Measurements from ENCODE around the gene SPINT4. TPM values are rescaled to one million over a fixed set of nuclear protein-coding genes. Genes with fewer than 3 reads are reported as not detected.
"Not testable (repeated sequence)": the region's sequence is repeated elsewhere in the genome, so short reads cannot be mapped to it uniquely, and the experiment has no call there.

SPINT4 gene
- total and polyA plus RNA-seq, 2 experiments from 2014 or later, result not detected

DNA sequence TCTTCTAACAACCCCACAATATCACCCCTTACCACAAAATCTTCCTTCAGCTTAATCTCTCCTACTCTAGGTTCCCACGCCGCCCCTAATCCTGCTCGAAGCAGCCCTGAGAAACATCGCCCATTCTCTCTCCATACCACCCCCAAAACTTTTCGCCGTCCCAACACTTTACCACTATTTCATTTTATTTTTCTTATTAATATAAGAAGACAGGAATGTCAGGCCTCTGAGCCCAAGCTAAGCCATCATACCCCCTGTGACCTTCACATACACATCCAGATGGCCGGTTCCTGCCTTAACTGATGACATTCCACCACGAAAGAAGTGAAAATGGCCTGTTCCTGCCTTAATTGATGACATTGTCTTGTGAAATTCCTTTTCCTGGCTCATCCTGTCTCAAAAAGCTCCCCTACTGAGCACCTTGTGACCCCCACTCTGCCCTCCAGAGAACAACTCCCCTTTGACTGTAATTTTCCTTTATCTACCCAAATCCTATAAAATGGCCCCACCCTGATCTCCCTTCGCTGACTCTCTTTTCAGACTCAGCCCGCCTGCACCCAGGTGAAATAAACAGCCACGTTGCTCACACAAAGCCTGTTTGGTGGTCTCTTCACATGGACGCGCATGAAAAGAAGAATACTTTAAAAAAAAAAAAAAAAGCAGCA lies 42.6 kb downstream of the SPINT4 start:
- in situ Hi-C loops (cut with MboI), result loop anchor here (25.0 kb wide), 2 partner anchors 202 to 302 kb away; partner anchors contain the start of gene WFDC2
- not testable (repeated sequence) for H3K9ac ChIP-seq; H3F3A ChIP-seq (ENCODE audit: insufficient read depth); H4K20me1 ChIP-seq (ENCODE audit: insufficient read depth); DNase-seq; H3K4me3 ChIP-seq; H3K27me3 ChIP-seq (replicated peaks; ENCODE audit: insufficient read depth); H3K4me1 ChIP-seq (ENCODE audit: insufficient read depth); H3K9me2 ChIP-seq (ENCODE audit: insufficient read depth); H3K27ac ChIP-seq; H3K79me2 ChIP-seq (ENCODE audit: insufficient read depth); H2AFZ ChIP-seq; H3K9me3 ChIP-seq (ENCODE audit: low read depth); H3K4me2 ChIP-seq (ENCODE audit: unreplicated experiment); H3K36me3 ChIP-seq (ENCODE audit: low read depth)
- WGBS, 2 experiments (ENCODE audit: low coverage in 1 of 2, low lambda C conversion rate in 2 of 2, missing lambda C conversion rate in 2 of 2), result 83 to 87% methylated on average over 13 of the region's 13 CpGs

DNA sequence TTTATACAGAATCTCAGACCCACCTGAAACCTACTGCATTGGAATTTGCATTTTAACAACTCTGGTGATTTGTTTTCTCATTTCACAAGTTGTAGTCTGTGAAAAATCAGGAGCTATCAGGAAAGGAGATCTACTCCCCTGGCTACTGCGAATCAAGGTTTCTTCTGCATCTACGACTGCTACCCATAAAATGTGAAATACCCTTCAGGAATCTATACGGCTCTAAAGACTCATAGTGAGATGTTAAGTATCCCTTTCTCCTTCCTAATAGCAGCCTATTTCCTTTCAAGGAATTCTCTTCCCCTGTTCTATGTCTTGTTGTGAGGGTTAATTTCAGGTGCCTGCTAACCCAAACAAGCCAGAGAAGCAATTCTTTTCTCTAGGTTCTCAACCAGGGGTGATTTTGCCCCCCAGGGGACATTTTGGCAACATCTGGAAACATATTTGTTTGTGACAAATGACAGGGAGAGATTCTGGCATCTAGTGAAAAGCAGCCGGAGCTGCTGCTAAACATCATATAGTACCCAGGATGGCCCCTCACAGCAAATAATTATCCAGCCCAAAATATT lies 43.2 kb downstream of the SPINT4 start:
- no peaks in the 10 kb centered on the region for H3K4me1 ChIP-seq (ENCODE audit: insufficient read depth)
- TF ChIP-seq EZH2 (IDR thresholded peaks at IDR 0.05; ENCODE audit: insufficient read depth, poor library complexity, severe bottlenecking) (no peak), EZH2phosphoT487 (IDR thresholded peaks at IDR 0.05; ENCODE audit: insufficient read depth, low read depth) (no peak)
- H3K9ac ChIP-seq, result no peak overlapping the region
- no peaks in the 10 kb centered on the region for H3K36me3 ChIP-seq (ENCODE audit: low read depth)
- in situ Hi-C loops (cut with MboI), result loop anchor here (25.0 kb wide), 2 partner anchors 203 to 303 kb away; partner anchors contain the start of gene WFDC2
- H3K27ac ChIP-seq, result no peak overlapping the region
- H3K9me3 ChIP-seq (ENCODE audit: low read depth), result no peaks in the 10 kb centered on the region
- no peaks in the 10 kb centered on the region for H3K79me2 ChIP-seq (ENCODE audit: insufficient read depth)
- H3F3A ChIP-seq (ENCODE audit: insufficient read depth), result no peaks in the 10 kb centered on the region
- no peak for DNase-seq
- H3K4me3 ChIP-seq, result no peak overlapping the region
- H3K9me2 ChIP-seq (ENCODE audit: insufficient read depth), result no peaks in the 10 kb centered on the region
- no peaks in the 10 kb centered on the region for H4K20me1 ChIP-seq (ENCODE audit: insufficient read depth)
- no peak overlapping the region for H3K4me2 ChIP-seq (ENCODE audit: unreplicated experiment)
- no peak overlapping the region for H2AFZ ChIP-seq
- 49 to 56% methylated on average over 4 of the region's 4 CpGs for WGBS, 2 experiments (ENCODE audit: low coverage in 1 of 2, low lambda C conversion rate in 2 of 2, missing lambda C conversion rate in 2 of 2)
- H3K27me3 ChIP-seq (replicated peaks; ENCODE audit: insufficient read depth), result no peaks in the 10 kb centered on the region

DNA sequence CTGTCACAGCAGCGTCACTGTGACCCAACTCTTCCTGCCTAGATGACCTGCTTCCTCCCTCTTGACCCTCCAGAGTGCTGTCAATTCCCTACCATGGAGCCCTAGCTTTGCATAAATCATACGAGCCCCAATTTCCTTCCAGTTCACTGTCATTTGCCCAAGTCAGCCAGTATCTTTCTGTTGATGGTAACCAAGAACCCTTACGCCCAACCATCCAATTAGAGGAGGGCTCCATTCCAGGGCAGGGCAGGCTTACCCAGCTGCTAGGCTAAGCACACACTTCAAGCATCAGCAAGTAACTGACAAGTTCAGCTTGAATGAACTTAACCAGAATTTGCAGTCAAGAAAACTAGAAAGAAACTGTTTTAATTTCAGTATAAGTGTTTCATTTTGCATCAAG lies 43.8 kb downstream of the SPINT4 start:
- no peak for DNase-seq
- no peaks in the 10 kb centered on the region for H4K20me1 ChIP-seq (ENCODE audit: insufficient read depth)
- no peak for TF ChIP-seq EZH2 (IDR thresholded peaks at IDR 0.05; ENCODE audit: insufficient read depth, poor library complexity, severe bottlenecking)
- no peak for TF ChIP-seq EZH2phosphoT487 (IDR thresholded peaks at IDR 0.05; ENCODE audit: insufficient read depth, low read depth)
- H3K4me1 ChIP-seq (ENCODE audit: insufficient read depth), result no peaks in the 10 kb centered on the region
- no peak overlapping the region for H3K27ac ChIP-seq
- no peaks in the 10 kb centered on the region for H3K9me2 ChIP-seq (ENCODE audit: insufficient read depth)
- H3K9me3 ChIP-seq (ENCODE audit: low read depth), result no peaks in the 10 kb centered on the region
- no peaks in the 10 kb centered on the region for H3K27me3 ChIP-seq (replicated peaks; ENCODE audit: insufficient read depth)
- H2AFZ ChIP-seq, result no peak overlapping the region
- no peak overlapping the region for H3K4me3 ChIP-seq
- no peaks in the 10 kb centered on the region for H3F3A ChIP-seq (ENCODE audit: insufficient read depth)
- H3K36me3 ChIP-seq (ENCODE audit: low read depth), result no peaks in the 10 kb centered on the region
- 53 to 55% methylated on average over 3 of the region's 3 CpGs for WGBS, 2 experiments (ENCODE audit: low coverage in 1 of 2, low lambda C conversion rate in 2 of 2, missing lambda C conversion rate in 2 of 2)
- H3K79me2 ChIP-seq (ENCODE audit: insufficient read depth), result no peaks in the 10 kb centered on the region
- H3K4me2 ChIP-seq (ENCODE audit: unreplicated experiment), result no peak overlapping the region
- in situ Hi-C loops (cut with MboI), result loop anchor here (25.0 kb wide), 2 partner anchors 204 to 304 kb away; partner anchors contain the start of gene WFDC2
- no peak overlapping the region for H3K9ac ChIP-seq

DNA sequence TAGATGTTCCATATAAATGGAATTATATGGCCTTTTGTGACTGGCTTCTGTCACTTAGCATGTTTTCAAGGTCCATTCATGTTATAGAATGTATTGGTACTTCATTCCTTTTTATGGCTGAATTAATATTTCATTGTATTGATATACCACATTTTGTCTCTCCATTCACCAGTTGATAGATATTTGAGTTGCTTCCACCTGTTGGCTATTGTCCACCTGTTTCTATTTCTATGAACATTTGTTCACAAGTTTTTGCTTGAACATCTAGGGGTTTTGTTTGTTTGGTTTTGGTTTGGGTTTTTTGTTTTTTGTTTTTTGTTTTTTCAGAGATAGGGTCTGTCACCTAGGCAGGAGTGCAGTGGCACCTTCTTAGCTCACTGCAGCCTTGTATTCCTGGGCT lies 46.3 kb downstream of the SPINT4 start:
- in situ Hi-C loops (cut with MboI), result loop anchor here (25.0 kb wide), 2 partner anchors 206 to 306 kb away; partner anchors contain the start of gene WFDC2
- TF ChIP-seq EZH2phosphoT487 (IDR thresholded peaks at IDR 0.05; ENCODE audit: insufficient read depth, low read depth), result no peak
- TF ChIP-seq EZH2 (IDR thresholded peaks at IDR 0.05; ENCODE audit: insufficient read depth, poor library complexity, severe bottlenecking), result no peak
- Histone ChIP-seq H3K9me3 (ENCODE audit: low read depth) (no peaks in the 10 kb centered on the region), H3K27ac (no peak overlapping the region), H4K20me1 (ENCODE audit: insufficient read depth) (no peaks in the 10 kb centered on the region), H3K9ac (no peak overlapping the region), H3K9me2 (ENCODE audit: insufficient read depth) (no peaks in the 10 kb centered on the region), H3K79me2 (ENCODE audit: insufficient read depth) (no peaks in the 10 kb centered on the region), H3K4me3 (no peak overlapping the region), H3K27me3 (replicated peaks; ENCODE audit: insufficient read depth) (no peaks in the 10 kb centered on the region), H2AFZ (no peak overlapping the region), H3K4me2 (ENCODE audit: unreplicated experiment) (no peak overlapping the region), H3K4me1 (ENCODE audit: insufficient read depth) (peaks cover 6% of the 10 kb centered on the region), H3F3A (ENCODE audit: insufficient read depth) (no peaks in the 10 kb centered on the region), H3K36me3 (ENCODE audit: low read depth) (no peaks in the 10 kb centered on the region)
- no peak for DNase-seq

Data from GM23248 (cell line).